ENCODE results near the gene USP3.
A peak's percentile ranks its signal among the peaks of the same experiment; 100 is the strongest.

The USP3 gene

GRCh38 chr15:63497642-63498467, 6.5 kb upstream of the USP3 start:
- no peak for DNase-seq

- no peak for DNase-seq
These were observed 5.2 kb upstream of the USP3 start for GRCh38 chr15:63499175-63499549.

GRCh38 chr15:63499611-63500010, 4.8 kb upstream of the USP3 start:
- DNase-seq: no peak

GRCh38 chr15:63500265-63501250, 3.8 kb upstream of the USP3 start:
- DNase-seq: no peak

- no peak for DNase-seq
These were observed 2.9 kb upstream of the USP3 start for GRCh38 chr15:63501256-63502089.

GRCh38 chr15:63502137-63502766, 2.1 kb upstream of the USP3 start:
- DNase-seq: no peak

- no peak for DNase-seq
These were observed 1.3 kb upstream of the USP3 start for GRCh38 chr15:63502843-63503738.

DNA sequence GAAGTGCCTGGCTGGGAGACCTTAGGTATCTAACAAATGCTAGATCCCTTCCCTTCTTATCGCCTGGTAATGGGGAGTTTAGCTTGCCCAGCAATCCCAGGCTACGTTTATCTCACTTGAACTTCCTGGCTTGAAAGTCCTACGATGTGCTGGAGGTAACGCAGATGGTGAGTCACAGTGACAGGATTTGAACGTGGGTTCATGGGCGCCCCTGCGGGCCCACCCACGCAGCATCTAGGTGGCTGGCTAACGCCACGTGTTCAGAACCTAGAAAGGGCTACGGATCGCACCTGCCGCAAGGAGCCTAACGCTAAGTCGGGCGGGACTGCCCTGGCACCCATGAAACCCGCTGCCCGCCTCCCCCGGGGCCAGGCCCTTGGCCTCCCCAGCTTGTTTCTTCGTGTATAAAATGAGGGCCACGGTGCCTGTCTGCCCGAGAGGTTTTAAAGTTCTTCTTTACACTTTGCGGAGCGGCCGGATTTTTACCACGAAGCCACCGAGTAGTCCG, 600 bp upstream of the USP3 start:
- DNase-seq: no peak

- peak; percentile 62 for DNase-seq
These were observed 817 bp downstream of the USP3 start for GRCh38 chr15:63504979-63505841.

DNA sequence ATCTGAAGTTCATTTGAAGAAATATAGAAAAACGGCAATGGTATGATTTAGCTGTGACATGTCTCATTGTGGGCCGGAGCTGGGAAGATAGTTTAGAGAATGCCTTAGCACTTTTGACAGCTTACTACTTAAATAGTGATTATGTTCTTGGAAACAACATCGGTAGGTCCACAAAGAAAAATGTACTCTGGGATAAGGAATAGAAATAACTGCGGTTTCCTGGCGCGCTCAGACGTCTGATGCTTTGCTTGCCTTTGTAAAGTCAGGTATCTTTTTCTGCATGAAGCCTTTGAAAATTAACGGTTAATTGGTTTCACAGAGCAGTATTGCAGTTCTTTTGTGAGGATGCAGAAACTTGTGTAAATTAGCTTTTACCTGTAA, 1.4 kb downstream of the USP3 start:
- no peak for DNase-seq

DNA sequence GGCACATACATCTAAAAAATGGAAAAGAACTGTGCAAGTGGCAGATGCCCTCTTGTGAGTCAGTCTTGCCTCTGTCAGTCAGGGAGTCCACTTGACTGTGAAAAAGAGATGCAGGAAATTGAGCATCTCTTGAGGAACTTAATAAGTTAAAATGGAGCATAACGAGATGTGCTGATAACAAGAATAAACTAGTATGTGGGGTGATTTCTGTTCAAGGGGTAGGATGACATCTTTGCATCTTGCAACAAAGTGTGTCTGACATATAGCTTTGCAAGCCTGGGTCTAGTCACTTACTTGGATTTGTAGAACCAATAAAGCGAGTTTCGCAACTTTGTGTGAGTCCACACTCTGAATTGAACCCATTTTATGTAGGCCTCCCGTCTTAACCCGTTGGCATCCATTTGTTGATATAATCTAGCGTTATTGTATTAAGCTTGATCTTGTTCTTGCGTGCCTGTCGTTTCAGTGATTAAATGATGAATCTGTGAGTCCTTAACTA, 2.2 kb downstream of the USP3 start:
- no peak for DNase-seq

DNA sequence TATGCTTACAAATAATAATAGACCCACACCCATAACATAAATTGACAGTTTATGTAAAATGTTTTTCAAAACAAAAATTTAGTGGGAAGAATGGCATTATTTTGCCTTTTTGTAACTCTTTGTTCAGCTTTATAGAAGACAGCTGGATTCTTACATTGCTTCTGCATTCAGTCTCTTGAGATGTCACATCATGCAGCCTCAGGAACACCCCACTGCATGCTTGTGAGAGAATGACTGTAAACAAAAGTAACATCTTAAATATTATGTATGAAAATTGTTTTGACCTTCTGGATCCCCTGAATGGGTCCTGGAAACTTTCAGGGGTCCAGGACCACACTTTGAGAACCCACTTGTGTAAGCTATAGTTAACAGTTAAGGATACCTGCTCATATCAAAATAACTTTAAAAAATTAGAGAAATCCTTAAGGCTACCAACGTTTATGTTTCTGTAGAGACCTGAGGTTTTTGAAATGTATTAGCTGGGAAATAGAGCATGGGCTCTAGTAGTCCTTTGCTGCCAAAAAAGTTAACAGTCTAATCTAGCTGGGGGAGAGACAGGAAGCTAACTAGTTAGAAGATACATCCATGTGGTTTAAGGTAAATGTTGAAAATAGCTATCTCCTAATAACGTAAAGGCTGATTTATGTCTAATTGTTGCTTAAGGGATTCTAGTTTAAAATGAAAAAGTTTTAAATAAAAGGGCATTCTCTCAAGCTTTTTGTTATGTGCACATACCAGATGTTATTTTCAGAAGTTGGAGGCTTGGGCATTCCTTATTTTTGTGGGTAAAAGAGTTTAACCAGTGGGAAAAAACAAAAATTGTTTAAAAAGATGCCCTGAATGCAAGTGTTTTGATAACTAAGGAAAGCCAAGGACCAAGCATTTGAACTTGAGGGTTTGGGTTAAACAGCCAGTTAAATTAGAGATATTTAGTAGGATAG, 3.8 kb downstream of the USP3 start:
- DNase-seq: no peak

- DNase-seq: no peak
These were observed 4.9 kb downstream of the USP3 start for GRCh38 chr15:63509056-63509954.

- no peak for DNase-seq
These were observed 5.9 kb downstream of the USP3 start for GRCh38 chr15:63509955-63510940.

DNA sequence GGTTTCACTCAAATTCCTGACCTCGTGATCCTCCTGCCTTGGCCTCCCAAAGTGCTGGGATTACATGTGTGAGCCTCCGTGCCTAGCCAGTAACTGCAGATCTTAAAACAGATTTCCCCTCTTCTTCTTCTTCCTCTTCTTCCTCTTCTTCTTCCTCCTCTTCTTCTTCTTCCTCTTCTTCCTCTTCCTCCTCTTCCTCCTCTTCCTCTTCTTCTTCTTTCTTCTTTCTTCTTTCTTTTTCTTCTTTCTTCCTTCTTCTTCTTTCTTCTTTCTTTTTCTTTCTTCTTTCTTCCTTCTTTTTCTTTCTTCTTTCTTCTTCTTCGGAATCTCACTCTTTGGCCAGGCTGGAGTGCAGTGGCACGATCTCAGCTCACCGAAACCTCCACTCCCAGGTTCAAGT, 7.8 kb downstream of the USP3 start:
- no peak for DNase-seq

DNA sequence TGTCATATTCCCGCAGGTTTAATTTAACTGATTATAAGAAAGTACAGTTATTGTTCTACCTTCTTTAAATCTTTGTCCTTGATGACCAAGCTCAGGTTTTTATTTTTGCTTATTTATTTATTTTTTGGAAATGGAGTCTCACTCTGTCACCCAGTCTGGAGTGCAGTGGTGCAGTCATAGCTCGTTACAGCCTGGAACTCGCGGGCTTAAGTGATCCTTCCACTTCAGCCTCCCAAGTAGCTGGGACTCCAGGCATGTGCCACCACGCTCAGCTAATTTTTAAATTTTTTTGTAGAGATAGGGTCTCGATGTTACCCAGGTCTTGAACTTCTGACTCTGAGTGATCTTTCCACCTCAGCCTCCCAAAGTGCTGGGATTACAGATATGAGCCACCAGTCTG, 8.9 kb downstream of the USP3 start:
- no peak for DNase-seq
